ENCODE measurements around the gene ZNF211. TPM values are rescaled to one million over a fixed set of nuclear protein-coding genes. Genes with fewer than 3 reads are reported as not detected.

The ZNF211 gene
- total and polyA plus RNA-seq, 12 donors: 5.7 to 26.6 (median 10.4) TPM

GRCh38 chr19:57643734-57644133 lies 10.8 kb downstream of the ZNF211 start:
- Histone ChIP-seq H3K27me3 (no peaks in the 10 kb centered on the region), H3K9me3 (peaks cover 0 to 89% (median 33%) of the 10 kb centered on the region in 11 donors), H3K27ac (no peak overlapping the region), H3K4me1 (peaks cover 0 to 13% (median 0%) of the 10 kb centered on the region in 9 donors), H3K36me3 (peaks cover 8 to 59% (median 44%) of the 10 kb centered on the region in 9 donors), H3K4me3 (no peak overlapping the region)
- no peak for TF ChIP-seq CTCF (IDR thresholded peaks at IDR 0.05)
- ATAC-seq: no peak
- no peak for DNase-seq
- intact Hi-C loops (cut with DNase I): loop anchor here in 1 of 10 donors (5.0 kb wide), 1 partner anchor 34 kb away; no protein-coding TSS in a partner anchor

GRCh38 chr19:57648331-57649003 lies 15.5 kb downstream of the ZNF211 start:
- Histone ChIP-seq H3K9me3 (peaks cover 0 to 52% (median 4%) of the 10 kb centered on the region in 11 donors), H3K27me3 (no peaks in the 10 kb centered on the region), H3K4me1 (peaks cover 0 to 15% (median 0%) of the 10 kb centered on the region in 9 donors), H3K4me3 (no peak overlapping the region), H3K36me3 (peaks cover 0 to 12% (median 0%) of the 10 kb centered on the region in 9 donors), H3K27ac (no peak overlapping the region)
- no peak for TF ChIP-seq CTCF (IDR thresholded peaks at IDR 0.05)
- 59 to 62% methylated on average over 6 of the region's 6 CpGs for WGBS, 2 donors
- intact Hi-C loops (cut with DNase I): no loop called here
- DNase-seq: no peak
- no peak for ATAC-seq

DNA sequence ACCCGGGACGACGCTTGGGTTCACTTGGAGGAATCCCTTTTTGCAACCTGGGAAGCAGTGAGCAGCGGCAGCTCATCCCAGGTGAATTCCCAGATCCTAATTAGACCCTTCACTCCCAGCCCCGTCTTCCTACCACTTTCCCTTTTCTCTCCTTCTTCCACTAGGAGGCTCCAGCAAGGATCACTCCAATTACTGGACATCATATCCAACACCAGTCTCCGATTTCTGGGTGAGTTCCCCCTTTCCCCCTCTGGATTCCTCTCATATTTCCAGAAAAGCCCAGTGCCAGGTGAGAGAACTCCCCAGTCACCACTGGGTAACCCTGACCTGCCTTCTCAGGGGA lies 18.7 kb downstream of the ZNF211 start:
- no peaks in the 10 kb centered on the region for H3K36me3 ChIP-seq
- H3K4me3 ChIP-seq: peak overlapping the region in 6 of 10 donors; percentile 1 to 40 (median 38)
- H3K4me1 ChIP-seq: peaks cover 0 to 15% (median 0%) of the 10 kb centered on the region in 9 donors
- ATAC-seq: peak in 2 of 8 donors; percentile 11 to 14
- no peak for DNase-seq
- peaks cover 0 to 50% (median 0%) of the 10 kb centered on the region in 11 donors for H3K9me3 ChIP-seq
- peak in 1 of 9 donors; percentile 28 for TF ChIP-seq CTCF (IDR thresholded peaks at IDR 0.05)
- peaks cover 0 to 3% (median 0%) of the 10 kb centered on the region in 7 donors for H3K27me3 ChIP-seq
- H3K27ac ChIP-seq: peak overlapping the region in 5 of 10 donors; percentile 33 to 60 (median 52)
- 42 to 44% methylated on average over 6 of the region's 6 CpGs for WGBS, 2 donors
- intact Hi-C loops (cut with DNase I): loop anchor here in 1 of 10 donors (1.0 kb wide), 1 partner anchor 119 kb away; no protein-coding TSS in a partner anchor

DNA sequence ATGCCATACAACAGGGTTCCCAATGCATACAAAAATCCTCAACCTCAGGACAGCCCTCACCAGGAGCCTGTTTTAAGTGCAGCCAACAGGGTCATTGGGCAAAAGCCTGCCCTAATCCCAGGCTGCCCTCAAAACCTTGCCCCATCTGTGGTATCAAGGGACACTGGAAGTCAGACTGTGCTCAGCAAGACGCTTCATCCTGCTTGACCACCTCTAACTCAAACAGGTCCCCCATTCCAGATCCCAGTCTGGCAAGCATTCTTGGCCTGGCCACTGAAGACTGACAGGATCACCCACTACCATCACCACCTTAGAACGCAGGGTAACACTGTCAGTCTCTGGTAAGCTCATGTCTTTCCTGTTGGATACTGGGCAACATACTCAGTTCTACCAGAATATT lies 20.7 kb downstream of the ZNF211 start:
- Histone ChIP-seq H3K4me3 (no peak overlapping the region), H3K27me3 (peaks cover 0 to 3% (median 0%) of the 10 kb centered on the region in 7 donors), H3K9me3 (peaks cover 0 to 38% (median 0%) of the 10 kb centered on the region in 11 donors), H3K27ac (no peak overlapping the region), H3K4me1 (peaks cover 0 to 15% (median 0%) of the 10 kb centered on the region in 9 donors), H3K36me3 (no peaks in the 10 kb centered on the region)
- intact Hi-C loops (cut with DNase I): no loop called here
- WGBS, 2 donors: 84 to 87% methylated on average over 2 of the region's 2 CpGs
- DNase-seq (no peak), ATAC-seq (no peak)
- TF ChIP-seq CTCF (IDR thresholded peaks at IDR 0.05): no peak

Data from heart right ventricle (tissue), 16 donors.